GM23248 (cell line): Measurements from ENCODE around the gene SV2C. TPM values are rescaled to one million over a fixed set of nuclear protein-coding genes. Genes with fewer than 3 reads are reported as not detected.

Experiments used
- DNase-seq: peaks from one replicate; pipeline ENCODE4 v3.0.0-alpha.2; 2015
- H2AFZ ChIP-seq: fragments of 200-600 bp; sonication (generic); 2 replicates; pipeline ENCODE4 v1.6.1; 2016; ENCODE audit warnings: antibody characterized with exemption
- H3F3A ChIP-seq: fragments of 200-600 bp; sonication (generic); 2 replicates; pipeline ENCODE4 v1.6.1; 2016; ENCODE audit warnings: mild to moderate bottlenecking, antibody characterized with exemption, mixed run types; ENCODE audit not compliant: insufficient read depth
- H3K27ac ChIP-seq: fragments of 200-600 bp; sonication (generic); 2 replicates; pipeline ENCODE4 v1.5.1; 2016; ENCODE audit warnings: mild to moderate bottlenecking
- H3K27me3 ChIP-seq: fragments of 200-600 bp; sonication (generic); replicated peaks from 2 replicates; pipeline ENCODE4 v1.6.1; 2016; ENCODE audit warnings: mild to moderate bottlenecking; ENCODE audit not compliant: insufficient read depth
- H3K36me3 ChIP-seq: fragments of 200-600 bp; sonication (generic); 2 replicates; pipeline ENCODE4 v1.6.1; 2016; ENCODE audit warnings: low read depth, mild to moderate bottlenecking
- H3K4me1 ChIP-seq: fragments of 200-600 bp; sonication (generic); 2 replicates; pipeline ENCODE4 v1.6.1; 2016; ENCODE audit warnings: mild to moderate bottlenecking; ENCODE audit not compliant: insufficient read depth
- H3K4me2 ChIP-seq: fragments of 200-600 bp; sonication (generic); one replicate; pipeline ENCODE4 v1.6.1; 2016; ENCODE audit warnings: mild to moderate bottlenecking; ENCODE audit not compliant: unreplicated experiment
- H3K4me3 ChIP-seq: fragments of 200-600 bp; sonication (generic); 2 replicates; pipeline ENCODE4 v1.5.1; 2016; ENCODE audit warnings: mild to moderate bottlenecking
- H3K79me2 ChIP-seq: fragments of 200-600 bp; sonication (generic); 2 replicates; pipeline ENCODE4 v1.6.1; 2016; ENCODE audit warnings: mild to moderate bottlenecking; ENCODE audit not compliant: insufficient read depth
- H3K9ac ChIP-seq: fragments of 200-600 bp; sonication (generic); 2 replicates; pipeline ENCODE4 v1.6.1; 2016; ENCODE audit warnings: mild to moderate bottlenecking
- H3K9me2 ChIP-seq: fragments of 200-600 bp; sonication (generic); 2 replicates; pipeline ENCODE4 v1.6.1; 2016; ENCODE audit warnings: mixed run types, mild to moderate bottlenecking, moderate library complexity; ENCODE audit not compliant: insufficient read depth
- H3K9me3 ChIP-seq: fragments of 200-600 bp; sonication (generic); one replicate; pipeline ENCODE4 v1.6.1; 2017; ENCODE audit warnings: low read depth
- H4K20me1 ChIP-seq: fragments of 200-600 bp; sonication (generic); 2 replicates; pipeline ENCODE4 v1.6.0; 2016; ENCODE audit not compliant: insufficient read depth
- EZH2 ChIP-seq: fragments of 200-600 bp; sonication (generic); IDR thresholded peaks from 2 replicates; pipeline ENCODE4 v1.6.1; 2018; ENCODE audit warnings: antibody characterized with exemption, mild to moderate bottlenecking; ENCODE audit not compliant: insufficient read depth, poor library complexity, severe bottlenecking
- EZH2phosphoT487 ChIP-seq: fragments of 200-600 bp; sonication (generic); IDR thresholded peaks from 2 replicates; pipeline ENCODE4 v1.6.1; 2018; ENCODE audit warnings: antibody characterized with exemption, moderate library complexity, mild to moderate bottlenecking, low read depth; ENCODE audit not compliant: insufficient read depth
- WGBS, 2 experiments: methylation state at CpG; one replicate each; pipeline ENCODE4 v1.1.6; 2015 to 2017; ENCODE audit warnings: low lambda C conversion rate in 2 of 2, low coverage in 1 of 2; ENCODE audit errors: missing lambda C conversion rate in 2 of 2; 5-methylcytosine and 5-hydroxymethylcytosine counted together
- in situ Hi-C: fragments of 300-500 bp; cut with MboI; formaldehyde crosslinking; loops from 2 replicates; pipeline ENCODE4 v1.15.0; 2020
- polyA plus RNA-seq: library from polyadenylated mRNA; unstranded; fragments of >200 nt; fragmentation: Nextera tagmentation; extraction: Ambion mirVana; gene quantifications from 2 replicates; pipeline ENCODE4 v1.2.1, GENCODE V29; 2016
- total RNA-seq: library from RNA; depleted of rRNA; stranded (reverse); fragments of >200 nt; shearing (Covaris generic); gene quantifications from 2 replicates; pipeline ENCODE4 v1.2.3, GENCODE V29; 2014

Gene SV2C
- total and polyA plus RNA-seq, 2 experiments from 2014 or later = not detected

DNA sequence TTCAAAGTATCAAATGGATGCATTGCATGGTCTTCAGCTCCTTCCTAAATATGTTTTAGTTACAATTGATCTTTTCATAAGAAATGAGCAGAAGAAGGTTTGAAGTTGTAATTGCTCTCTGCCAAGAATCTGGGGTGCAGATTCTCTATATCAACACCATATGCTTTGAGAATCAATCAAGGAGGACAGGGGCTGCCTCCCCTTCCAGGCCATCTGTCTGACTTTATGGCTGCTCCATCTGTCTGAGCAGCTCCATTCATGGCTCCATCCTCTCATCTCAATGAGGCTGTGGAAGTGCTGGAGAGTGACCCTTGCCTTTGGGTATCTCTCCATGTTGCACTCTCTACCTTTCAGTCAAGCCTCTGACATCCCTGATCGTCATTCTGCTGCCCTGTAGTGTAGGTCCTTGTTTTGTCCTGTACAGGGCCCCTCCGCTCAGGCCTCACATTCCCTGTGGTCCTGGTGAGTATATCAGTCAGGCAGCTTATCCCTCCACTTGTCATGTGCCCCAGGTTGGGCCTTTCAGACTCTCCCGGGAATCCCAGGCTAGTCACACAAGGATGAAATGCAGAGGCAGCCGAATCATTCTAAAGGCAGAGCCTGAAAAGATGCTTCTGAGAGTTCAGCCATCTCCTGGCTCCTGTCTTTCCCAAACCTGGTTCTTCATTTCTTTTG, 14.0 kb upstream of the SV2C start:
- H3F3A ChIP-seq = no peaks in the 10 kb centered on the region
- H3K9me3 ChIP-seq = no peaks in the 10 kb centered on the region
- WGBS, 2 experiments = 6 to 8% methylated on average over 4 of the region's 4 CpGs
- H3K4me3 ChIP-seq = no peak overlapping the region
- DNase-seq = no peak
- H3K9me2 ChIP-seq = no peaks in the 10 kb centered on the region
- no peaks in the 10 kb centered on the region for H3K36me3 ChIP-seq
- in situ Hi-C loops = no loop called here
- no peaks in the 10 kb centered on the region for H3K79me2 ChIP-seq
- H4K20me1 ChIP-seq = no peaks in the 10 kb centered on the region
- no peak overlapping the region for H2AFZ ChIP-seq
- H3K27ac ChIP-seq = no peak overlapping the region
- no peaks in the 10 kb centered on the region for H3K4me1 ChIP-seq
- no peak overlapping the region for H3K9ac ChIP-seq
- no peak overlapping the region for H3K4me2 ChIP-seq
- no peak for TF ChIP-seq EZH2
- no peak for TF ChIP-seq EZH2phosphoT487
- H3K27me3 ChIP-seq = no peaks in the 10 kb centered on the region

GRCh38 chr5:76074487-76075065, 8.6 kb upstream of the SV2C start:
- Histone ChIP-seq H3K4me1 (no peaks in the 10 kb centered on the region), H3K9me2 (no peaks in the 10 kb centered on the region), H3K27ac (no peak overlapping the region), H3K9me3 (no peaks in the 10 kb centered on the region), H3K4me2 (no peak overlapping the region), H2AFZ (no peak overlapping the region), H3K9ac (no peak overlapping the region), H4K20me1 (no peaks in the 10 kb centered on the region), H3K27me3 (no peaks in the 10 kb centered on the region), H3K79me2 (no peaks in the 10 kb centered on the region), H3K4me3 (no peak overlapping the region), H3K36me3 (no peaks in the 10 kb centered on the region), H3F3A (no peaks in the 10 kb centered on the region)
- DNase-seq = no peak
- in situ Hi-C loops = no loop called here
- TF ChIP-seq EZH2phosphoT487 = no peak
- TF ChIP-seq EZH2 = no peak
- WGBS, 2 experiments = 16 to 20% methylated on average over 2 of the region's 2 CpGs

GRCh38 chr5:76081811-76082771, 1.1 kb upstream of the SV2C start:
- in situ Hi-C loops = no loop called here
- Histone ChIP-seq H3K27me3 (peaks cover 52% of the 10 kb centered on the region), H3K9ac (no peak overlapping the region), H3K9me3 (no peaks in the 10 kb centered on the region), H3K36me3 (no peaks in the 10 kb centered on the region), H4K20me1 (no peaks in the 10 kb centered on the region), H2AFZ (no peak overlapping the region), H3F3A (no peaks in the 10 kb centered on the region), H3K79me2 (no peaks in the 10 kb centered on the region), H3K9me2 (no peaks in the 10 kb centered on the region), H3K4me2 (no peak overlapping the region), H3K4me3 (no peak overlapping the region), H3K27ac (no peak overlapping the region), H3K4me1 (no peaks in the 10 kb centered on the region)
- no peak for TF ChIP-seq EZH2
- no peak for TF ChIP-seq EZH2phosphoT487
- DNase-seq = no peak
- 22 to 25% methylated on average over 44 to 45 of the region's 45 CpGs for WGBS, 2 experiments

DNA sequence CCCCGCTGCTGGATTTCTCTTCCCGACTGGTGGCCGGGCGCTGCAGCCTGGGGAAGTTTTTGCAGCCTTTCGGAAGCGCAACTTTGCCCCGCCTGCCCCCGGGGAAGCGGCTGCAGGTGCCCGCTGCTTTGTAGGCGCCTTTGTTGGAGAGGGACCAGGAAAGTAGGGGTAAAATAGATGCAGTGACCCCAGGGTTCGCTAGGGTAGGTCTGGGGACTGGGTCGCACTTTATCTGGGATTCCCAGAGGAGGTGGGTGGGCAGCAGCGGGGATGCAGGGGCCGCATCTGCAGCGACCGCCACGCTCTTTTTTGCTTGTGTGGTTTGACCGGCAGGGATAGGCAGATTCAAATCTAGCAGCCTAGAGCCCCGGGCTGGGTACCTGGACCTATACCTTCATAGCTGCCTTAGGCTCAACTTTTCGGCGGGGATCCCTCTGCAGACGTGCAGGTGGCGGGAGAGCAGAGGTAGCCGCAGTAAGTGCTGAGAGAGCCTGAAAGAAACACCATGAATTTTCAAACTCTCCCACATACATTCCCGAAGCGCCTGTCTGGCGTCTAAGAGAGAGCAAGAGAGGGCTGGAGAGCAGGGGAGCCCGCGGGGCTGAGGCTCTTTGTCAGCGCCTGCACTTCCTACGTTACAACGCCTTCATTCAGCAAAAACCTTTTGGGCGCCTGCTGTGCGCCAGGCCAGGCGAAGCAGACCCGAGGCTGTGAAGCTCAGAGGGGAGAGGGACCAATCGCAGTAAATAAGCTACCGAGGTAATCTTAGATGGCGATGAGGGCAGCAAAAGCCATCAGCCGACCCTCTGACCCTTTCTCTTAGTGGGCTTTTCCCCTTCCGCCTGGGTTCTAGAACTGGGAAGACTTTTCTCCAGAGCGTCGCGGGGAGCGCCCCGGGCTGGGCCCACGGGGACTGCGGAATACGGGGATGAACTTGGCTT, 642 bp downstream of the SV2C start:
- peak; percentile 65 for TF ChIP-seq EZH2
- no peak for TF ChIP-seq EZH2phosphoT487
- Histone ChIP-seq H3K36me3 (no peaks in the 10 kb centered on the region), H3K4me1 (no peaks in the 10 kb centered on the region), H3K27ac (no peak overlapping the region), H3K27me3 (peaks cover 52% of the 10 kb centered on the region), H3K9me3 (no peaks in the 10 kb centered on the region), H2AFZ (no peak overlapping the region; the same call in 1 of the 2 replicates), H3K4me2 (no peak overlapping the region), H3K79me2 (no peaks in the 10 kb centered on the region), H3K4me3 (peak overlapping the region; percentile 35), H4K20me1 (no peaks in the 10 kb centered on the region), H3K9ac (no peak overlapping the region), H3F3A (no peaks in the 10 kb centered on the region), H3K9me2 (no peaks in the 10 kb centered on the region)
- DNase-seq = peak; percentile 20
- WGBS, 2 experiments = 2 to 3% methylated on average over 50 of the region's 50 CpGs
- in situ Hi-C loops = no loop called here
